GM06990 (cell line): ENCODE measurements around the gene RAB31.
"Not testable (repeated sequence)": the region's sequence is repeated elsewhere in the genome, so short reads cannot be mapped to it uniquely, and the experiment has no call there.

Experiments used
- DNase-seq: peaks from one replicate; pipeline ENCODE4 v3.0.0-alpha.2; 2011; ENCODE audit not compliant: insufficient read length; ENCODE audit errors: extremely low read depth
- H3K27me3 ChIP-seq: replicated peaks from 2 replicates; pipeline ENCODE4 v1.6.0; 2011; ENCODE audit warnings: low read length; ENCODE audit not compliant: control insufficient read depth, insufficient read depth
- H3K36me3 ChIP-seq: 2 replicates; pipeline ENCODE4 v1.5.1; 2011; ENCODE audit warnings: low read length; ENCODE audit not compliant: control insufficient read depth, insufficient read depth
- H3K4me3 ChIP-seq: replicated peaks from 2 replicates; pipeline ENCODE4 v1.5.1; 2011; ENCODE audit warnings: low read depth, mild to moderate bottlenecking, control low read depth, low read length
- TF ChIP-seq, protein P1 (sequence below): IDR thresholded peaks from 2 replicates; pipeline ENCODE4 v1.5.1; 2011; ENCODE audit warnings: low read length, control low read depth, mild to moderate bottlenecking, inconsistent platforms; ENCODE audit not compliant: insufficient read depth, poor library complexity, severe bottlenecking

The RAB31 gene

DNA sequence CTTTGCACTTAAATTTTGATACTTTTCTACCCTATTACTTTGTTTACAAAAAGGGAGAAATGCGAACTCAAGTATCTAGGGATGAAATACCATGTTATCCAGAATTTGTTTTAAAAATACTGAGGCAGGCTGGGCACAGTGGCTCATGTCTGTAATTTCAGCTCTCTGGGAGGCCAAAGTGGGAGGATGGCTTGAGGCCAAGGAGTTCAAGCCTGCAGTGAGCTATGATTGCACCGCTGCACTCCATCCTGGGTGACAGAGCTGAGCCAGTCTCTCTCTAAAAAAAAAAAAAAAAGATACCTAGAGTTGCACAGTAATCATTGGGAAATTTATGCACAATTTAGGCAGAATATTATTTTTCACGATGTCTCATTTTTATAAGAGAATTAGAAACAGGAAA, 193.3 kb downstream of the RAB31 start:
- H3K27me3 ChIP-seq: no peaks in the 10 kb centered on the region

DNA sequence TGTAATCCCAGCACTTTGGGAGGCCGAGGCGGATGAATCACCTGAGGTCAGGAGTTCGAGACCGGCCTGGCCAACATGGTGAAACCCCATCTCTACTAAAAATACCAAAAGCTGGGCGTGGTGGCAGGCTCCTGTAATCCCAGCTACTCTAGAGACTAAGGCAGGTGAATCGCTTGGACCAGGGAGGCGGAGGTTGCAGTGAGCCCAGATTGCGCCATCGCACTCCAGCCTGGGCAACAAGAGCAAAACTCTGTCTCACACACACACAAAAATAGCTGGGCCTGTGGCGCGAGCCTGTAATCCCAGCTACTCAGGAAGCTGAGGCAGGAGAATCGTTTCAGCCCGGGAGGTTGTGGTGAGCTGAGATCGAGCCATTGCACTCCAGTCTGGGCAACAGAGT, 194.2 kb downstream of the RAB31 start:
- not testable (repeated sequence) for H3K27me3 ChIP-seq, DNase-seq

More for the DNA sequence above, 193.3 kb downstream of the RAB31 start:
- TF ChIP-seq, protein P1, sequence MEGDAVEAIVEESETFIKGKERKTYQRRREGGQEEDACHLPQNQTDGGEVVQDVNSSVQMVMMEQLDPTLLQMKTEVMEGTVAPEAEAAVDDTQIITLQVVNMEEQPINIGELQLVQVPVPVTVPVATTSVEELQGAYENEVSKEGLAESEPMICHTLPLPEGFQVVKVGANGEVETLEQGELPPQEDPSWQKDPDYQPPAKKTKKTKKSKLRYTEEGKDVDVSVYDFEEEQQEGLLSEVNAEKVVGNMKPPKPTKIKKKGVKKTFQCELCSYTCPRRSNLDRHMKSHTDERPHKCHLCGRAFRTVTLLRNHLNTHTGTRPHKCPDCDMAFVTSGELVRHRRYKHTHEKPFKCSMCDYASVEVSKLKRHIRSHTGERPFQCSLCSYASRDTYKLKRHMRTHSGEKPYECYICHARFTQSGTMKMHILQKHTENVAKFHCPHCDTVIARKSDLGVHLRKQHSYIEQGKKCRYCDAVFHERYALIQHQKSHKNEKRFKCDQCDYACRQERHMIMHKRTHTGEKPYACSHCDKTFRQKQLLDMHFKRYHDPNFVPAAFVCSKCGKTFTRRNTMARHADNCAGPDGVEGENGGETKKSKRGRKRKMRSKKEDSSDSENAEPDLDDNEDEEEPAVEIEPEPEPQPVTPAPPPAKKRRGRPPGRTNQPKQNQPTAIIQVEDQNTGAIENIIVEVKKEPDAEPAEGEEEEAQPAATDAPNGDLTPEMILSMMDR: no peak
- DNase-seq: no peak
- no peaks in the 10 kb centered on the region for H3K36me3 ChIP-seq
- no peak overlapping the region for H3K4me3 ChIP-seq

DNA sequence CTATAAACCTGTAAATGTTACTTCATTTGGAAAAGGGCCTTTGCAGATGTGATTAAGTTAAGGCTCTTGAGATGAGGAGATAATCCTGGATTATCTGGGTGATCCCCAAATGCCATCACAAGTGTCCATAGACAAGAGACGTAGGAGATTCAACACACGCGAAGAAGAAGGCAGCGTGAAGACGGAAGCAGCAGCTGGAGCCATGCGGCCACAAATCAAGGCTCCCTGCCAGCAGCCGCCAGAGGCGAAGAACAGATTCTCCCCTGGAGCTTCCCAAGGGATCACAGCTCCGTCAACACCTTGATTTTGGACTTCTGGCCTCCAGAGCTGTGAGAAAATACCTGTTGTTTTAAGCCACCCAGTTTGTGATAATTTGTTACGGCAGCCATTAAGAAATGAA, 194.7 kb downstream of the RAB31 start:
- no peaks in the 10 kb centered on the region for H3K36me3 ChIP-seq
- H3K27me3 ChIP-seq: no peaks in the 10 kb centered on the region
- TF ChIP-seq, protein P1: no peak
- no peak overlapping the region for H3K4me3 ChIP-seq
- DNase-seq: no peak

More for the DNA sequence above, 194.2 kb downstream of the RAB31 start:
- H3K4me3 ChIP-seq, H3K36me3 ChIP-seq: not testable (repeated sequence)

DNA sequence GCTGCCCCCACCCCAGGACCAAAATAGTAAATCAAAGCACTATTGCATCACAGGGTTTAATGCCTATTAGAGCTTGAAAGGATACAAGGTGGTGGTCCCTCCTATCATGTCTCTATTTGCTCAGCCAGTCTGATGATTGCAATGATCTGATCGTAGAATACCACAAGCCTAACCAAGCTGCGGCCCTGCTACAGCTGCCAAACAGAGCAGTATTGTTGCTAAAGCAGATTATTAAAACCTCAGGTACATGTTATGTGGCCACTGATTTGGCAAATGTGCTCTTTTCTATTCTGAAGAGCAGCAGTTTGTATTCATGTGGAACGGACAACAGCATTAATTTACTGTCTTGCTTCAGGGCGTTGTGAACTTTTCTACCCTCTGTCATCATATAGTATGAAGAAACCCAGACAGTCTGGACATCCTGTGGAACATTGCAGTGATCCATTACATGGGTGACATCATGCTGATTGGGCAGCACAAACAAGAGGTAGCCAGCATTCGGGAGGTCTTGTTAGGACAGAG, 197.4 kb downstream of the RAB31 start:
- H3K27me3 ChIP-seq: no peaks in the 10 kb centered on the region
- DNase-seq: no peak
- TF ChIP-seq, protein P1: no peak
- no peak overlapping the region for H3K4me3 ChIP-seq
- H3K36me3 ChIP-seq: no peaks in the 10 kb centered on the region

DNA sequence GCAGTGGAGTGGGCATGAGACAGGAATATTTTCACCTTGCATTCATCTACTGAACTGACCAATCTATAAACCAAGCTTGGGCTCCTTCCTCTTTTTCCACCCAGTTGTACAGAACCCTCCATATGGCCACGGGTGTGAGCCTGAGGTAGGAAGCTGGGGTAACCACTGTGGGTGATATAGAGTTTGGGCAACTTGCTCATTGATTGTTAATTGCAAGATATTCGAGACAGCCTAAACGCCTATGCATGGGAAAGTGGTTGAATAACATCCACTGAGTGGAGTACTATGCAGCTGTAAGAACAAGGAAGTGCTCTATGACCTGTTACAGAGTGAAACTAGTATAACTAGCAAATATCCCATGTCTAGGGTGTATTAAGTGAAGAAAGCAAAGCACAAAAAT, 198.4 kb downstream of the RAB31 start:
- TF ChIP-seq, protein P1: no peak
- Histone ChIP-seq H3K36me3 (no peaks in the 10 kb centered on the region), H3K27me3 (no peaks in the 10 kb centered on the region), H3K4me3 (no peak overlapping the region)
- no peak for DNase-seq

DNA sequence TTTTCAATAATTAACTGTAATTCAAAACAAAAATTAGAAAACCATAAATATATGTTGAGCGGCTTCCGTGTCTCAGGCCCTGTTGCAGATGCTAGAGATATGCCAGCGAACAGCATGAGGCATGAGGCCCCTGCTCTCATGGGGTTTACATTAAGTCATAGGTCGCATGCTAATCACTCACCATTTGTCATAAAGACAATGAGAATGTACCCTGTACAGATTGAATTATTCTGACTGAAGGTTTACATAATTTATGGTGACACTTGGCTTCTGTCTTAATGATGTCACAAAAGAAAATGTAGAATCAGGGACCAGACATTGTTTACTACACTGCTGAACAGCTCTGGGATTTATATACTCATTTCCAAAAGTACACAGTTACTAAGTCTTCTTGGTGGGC, 199.8 kb downstream of the RAB31 start:
- TF ChIP-seq, protein P1: no peak
- no peaks in the 10 kb centered on the region for H3K27me3 ChIP-seq
- no peak overlapping the region for H3K4me3 ChIP-seq
- no peak for DNase-seq
- no peaks in the 10 kb centered on the region for H3K36me3 ChIP-seq
